Left lung (tissue), 10 donors: Measurements from ENCODE around the gene MMP24. TPM values are rescaled to one million over a fixed set of nuclear protein-coding genes. Genes with fewer than 3 reads are reported as not detected.

Source experiments
- ATAC-seq: fragments of 200-7000 bp; cut with Tn5 transposase; one replicate; pipeline ENCODE4 v1.9.1; 2020; ENCODE audit warnings: moderate library complexity
- DNase-seq, 4 donors: peaks; one replicate each; pipeline ENCODE4 v3.0.0-alpha.2; 2013 to 2020
- H3K27ac ChIP-seq, 2 donors: fragments of 200-600 bp; sonication (generic) in 1 of 2; one replicate each; pipeline versions ENCODE4 v1.5.0 to v1.8.0; 2020 to 2021
- H3K27me3 ChIP-seq, 2 donors: fragments of 200-600 bp; sonication (generic) in 1 of 2; one replicate each; pipeline versions ENCODE4 v1.5.0 to v1.8.0; 2020 to 2021
- H3K36me3 ChIP-seq, 2 donors: fragments of 200-600 bp; sonication (generic) in 1 of 2; one replicate each; pipeline versions ENCODE4 v1.5.0 to v1.8.0; 2020 to 2021
- H3K4me1 ChIP-seq, 2 donors: fragments of 200-600 bp; one replicate each; pipeline ENCODE4 v1.8.0; 2021
- H3K4me3 ChIP-seq, 2 donors: fragments of 200-600 bp; sonication (generic) in 1 of 2; one replicate each; pipeline versions ENCODE4 v1.5.0 to v1.8.0; 2020 to 2021; ENCODE audit warnings: mild to moderate bottlenecking in 1 of 2
- H3K9me3 ChIP-seq, 2 donors: fragments of 200-600 bp; sonication (generic) in 1 of 2; one replicate each; pipeline versions ENCODE4 v1.5.0 to v1.8.0; 2020 to 2021
- CTCF ChIP-seq, 2 donors: fragments of 200-600 bp; sonication (generic) in 1 of 2; IDR thresholded peaks; one replicate each; pipeline versions ENCODE4 v1.5.0 to v1.8.0; 2021; ENCODE audit warnings: antibody characterized with exemption in 2 of 2
- intact Hi-C, 2 donors: fragments of 100-400 bp; cut with DNase I; formaldehyde crosslinking; loops; one replicate each; pipeline versions ENCODE4 v1.11.2 to v1.14.2; 2022
- polyA plus RNA-seq, 6 donors: library from polyadenylated mRNA; unstranded; fragments of 120-200 nt; gene quantifications; one replicate each; pipeline ENCODE4 v1.2.1, GENCODE V29; 2013; ENCODE audit not compliant: insufficient read length in 6 of 6
- total RNA-seq, 2 donors: library from RNA; stranded (reverse); fragmentation: NEBNext Ultra II Directional; extraction: Animal tissue kit (Norgen Biotek cat#: 25700); gene quantifications; one replicate each; pipeline ENCODE4 v1.2.1, GENCODE V29; 2021
- donor health status: DM: no; HTN: yes; CAD: no.
- donor health status: DM: no; HTN: no; CAD: no.

The MMP24 gene
- total and polyA plus RNA-seq, 8 donors = 1.3 to 24.9 (median 1.9) TPM

- intact Hi-C loops = no loop called here
- Histone ChIP-seq H3K4me3 (no peak overlapping the region), H3K27me3 (peaks cover 0 to 29% of the 10 kb centered on the region in 2 donors), H3K27ac (no peak overlapping the region), H3K36me3 (no peaks in the 10 kb centered on the region), H3K9me3 (no peaks in the 10 kb centered on the region), H3K4me1 (peaks cover 0 to 10% of the 10 kb centered on the region in 2 donors)
- no peak for TF ChIP-seq CTCF (IDR thresholded peaks at IDR 0.05)
- DNase-seq (peak in 1 of 4 donors; percentile 12), ATAC-seq (no peak)
Measured at GRCh38 chr20:35225319-35226125, 968 bp upstream of the MMP24 start.

- Histone ChIP-seq H3K36me3 (no peaks in the 10 kb centered on the region), H3K4me1 (peaks cover 0 to 10% of the 10 kb centered on the region in 2 donors), H3K9me3 (no peaks in the 10 kb centered on the region), H3K27me3 (peaks cover 0 to 29% of the 10 kb centered on the region in 2 donors), H3K27ac (no peak overlapping the region), H3K4me3 (peak overlapping the region in 1 of 2 donors; percentile 11)
- intact Hi-C loops = no loop called here
- ATAC-seq (peak; percentile 94), DNase-seq (peak; percentile 40 to 83 (median 62))
- no peak for TF ChIP-seq CTCF (IDR thresholded peaks at IDR 0.05)
Measured at GRCh38 chr20:35226884-35227681, 593 bp downstream of the MMP24 start.

GRCh38 chr20:35232575-35232974, 6.1 kb downstream of the MMP24 start:
- Histone ChIP-seq H3K36me3 (peaks cover 0 to 18% of the 10 kb centered on the region in 2 donors), H3K27ac (no peak overlapping the region), H3K4me1 (no peaks in the 10 kb centered on the region), H3K9me3 (no peaks in the 10 kb centered on the region), H3K27me3 (peaks cover 0 to 4% of the 10 kb centered on the region in 2 donors), H3K4me3 (no peak overlapping the region)
- ATAC-seq (peak; percentile 58), DNase-seq (no peak)
- TF ChIP-seq CTCF (IDR thresholded peaks at IDR 0.05) = no peak
- intact Hi-C loops = no loop called here

GRCh38 chr20:35235881-35236280, 9.4 kb downstream of the MMP24 start:
- peaks cover 0 to 18% of the 10 kb centered on the region in 2 donors for H3K36me3 ChIP-seq
- no peak overlapping the region for H3K27ac ChIP-seq
- no peak overlapping the region for H3K4me3 ChIP-seq
- peak; percentile 63 for ATAC-seq
- H3K4me1 ChIP-seq = peaks cover 0 to 4% of the 10 kb centered on the region in 2 donors
- no peaks in the 10 kb centered on the region for H3K9me3 ChIP-seq
- H3K27me3 ChIP-seq = no peaks in the 10 kb centered on the region
- DNase-seq = peak in 1 of 4 donors; percentile 63
- TF ChIP-seq CTCF (IDR thresholded peaks at IDR 0.05) = no peak
- intact Hi-C loops = no loop called here

GRCh38 chr20:35237486-35237885, 11.0 kb downstream of the MMP24 start:
- TF ChIP-seq CTCF (IDR thresholded peaks at IDR 0.05) = no peak
- H3K4me3 ChIP-seq = no peak overlapping the region
- no peaks in the 10 kb centered on the region for H3K9me3 ChIP-seq
- H3K27me3 ChIP-seq = no peaks in the 10 kb centered on the region
- no peak for ATAC-seq
- no peak overlapping the region for H3K27ac ChIP-seq
- H3K4me1 ChIP-seq = peaks cover 0 to 4% of the 10 kb centered on the region in 2 donors
- intact Hi-C loops = no loop called here
- DNase-seq = no peak
- peaks cover 0 to 18% of the 10 kb centered on the region in 2 donors for H3K36me3 ChIP-seq
